GM12865 (cell line): Measurements from ENCODE around the gene TMTC2.

Experiments used
- DNase-seq: peaks from one replicate; pipeline ENCODE4 v3.0.0; 2010; ENCODE audit warnings: low read depth
- H3K4me3 ChIP-seq: 2 replicates; pipeline ENCODE4 v1.5.1; 2011; ENCODE audit warnings: mild to moderate bottlenecking, low read depth, low read length, control low read depth
- TF ChIP-seq, protein P1 (sequence below): IDR thresholded peaks from 2 replicates; pipeline ENCODE4 v1.5.1; 2011; ENCODE audit warnings: low read length, control low read depth, low read depth, inconsistent platforms; ENCODE audit not compliant: insufficient read depth; ENCODE audit errors: missing control alignments

Gene TMTC2

DNA sequence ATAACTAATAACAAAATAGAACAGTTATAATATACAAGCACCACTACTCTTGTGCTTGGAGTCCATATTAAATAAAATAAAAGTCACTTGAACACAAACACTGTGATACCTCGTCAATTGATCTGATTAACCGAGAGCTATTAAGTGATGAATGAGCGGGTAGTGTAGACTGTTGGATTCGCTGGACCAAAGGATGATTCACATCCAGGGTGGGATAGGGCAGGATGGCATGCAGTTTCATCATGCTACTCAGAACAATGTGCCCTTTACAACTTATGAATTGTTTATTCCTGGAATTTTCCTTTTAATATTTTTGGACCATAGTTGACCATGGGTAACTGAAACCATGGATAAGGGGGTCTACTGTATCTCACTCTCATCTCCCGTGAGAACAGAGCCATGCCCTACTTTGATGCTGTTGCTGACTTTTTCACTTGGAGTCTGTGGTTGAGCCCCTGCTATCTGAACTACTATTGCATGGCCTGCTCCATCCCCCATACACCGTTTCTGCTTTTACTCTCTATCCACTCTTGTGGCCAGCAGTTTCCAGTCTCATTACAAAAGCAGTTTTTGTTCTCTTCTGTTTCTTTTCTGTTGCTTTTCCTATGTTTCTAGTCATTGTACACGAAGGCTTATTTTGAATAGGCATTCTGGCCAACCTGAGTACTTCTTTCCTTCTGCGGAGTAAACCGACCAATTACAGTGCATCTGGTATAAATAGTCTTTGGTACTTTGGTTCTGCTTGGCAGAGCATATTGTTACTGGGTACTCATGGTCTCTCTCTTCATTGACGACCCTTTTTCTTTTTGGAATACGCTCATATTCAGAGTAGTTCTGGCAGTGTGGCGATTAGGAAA lies 12.2 kb downstream of the TMTC2 start:
- DNase-seq, result no peak
- TF ChIP-seq, protein P1, sequence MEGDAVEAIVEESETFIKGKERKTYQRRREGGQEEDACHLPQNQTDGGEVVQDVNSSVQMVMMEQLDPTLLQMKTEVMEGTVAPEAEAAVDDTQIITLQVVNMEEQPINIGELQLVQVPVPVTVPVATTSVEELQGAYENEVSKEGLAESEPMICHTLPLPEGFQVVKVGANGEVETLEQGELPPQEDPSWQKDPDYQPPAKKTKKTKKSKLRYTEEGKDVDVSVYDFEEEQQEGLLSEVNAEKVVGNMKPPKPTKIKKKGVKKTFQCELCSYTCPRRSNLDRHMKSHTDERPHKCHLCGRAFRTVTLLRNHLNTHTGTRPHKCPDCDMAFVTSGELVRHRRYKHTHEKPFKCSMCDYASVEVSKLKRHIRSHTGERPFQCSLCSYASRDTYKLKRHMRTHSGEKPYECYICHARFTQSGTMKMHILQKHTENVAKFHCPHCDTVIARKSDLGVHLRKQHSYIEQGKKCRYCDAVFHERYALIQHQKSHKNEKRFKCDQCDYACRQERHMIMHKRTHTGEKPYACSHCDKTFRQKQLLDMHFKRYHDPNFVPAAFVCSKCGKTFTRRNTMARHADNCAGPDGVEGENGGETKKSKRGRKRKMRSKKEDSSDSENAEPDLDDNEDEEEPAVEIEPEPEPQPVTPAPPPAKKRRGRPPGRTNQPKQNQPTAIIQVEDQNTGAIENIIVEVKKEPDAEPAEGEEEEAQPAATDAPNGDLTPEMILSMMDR, result no peak
- no peak overlapping the region for H3K4me3 ChIP-seq

DNA sequence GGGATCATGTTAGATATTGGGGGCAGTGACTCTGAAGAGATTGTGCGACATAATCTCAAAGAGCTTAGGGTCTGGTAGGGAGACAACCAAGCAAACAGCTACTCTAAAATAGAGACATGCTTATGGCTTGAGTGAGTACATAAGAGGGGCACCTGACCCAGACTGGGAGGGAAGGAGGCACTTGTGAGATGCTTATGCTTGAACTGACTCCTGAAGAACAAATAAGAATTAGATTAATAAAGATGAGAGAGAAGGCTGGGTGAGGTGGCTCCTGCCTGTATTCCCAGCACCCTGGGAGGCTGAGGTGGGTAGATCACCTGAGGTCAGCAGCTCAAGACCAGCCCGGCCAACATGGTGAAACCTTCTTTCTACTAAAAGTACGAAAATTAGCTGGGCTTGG lies 19.1 kb downstream of the TMTC2 start:
- DNase-seq, result no peak
- TF ChIP-seq, protein P1, result no peak
- H3K4me3 ChIP-seq, result no peak overlapping the region

DNA sequence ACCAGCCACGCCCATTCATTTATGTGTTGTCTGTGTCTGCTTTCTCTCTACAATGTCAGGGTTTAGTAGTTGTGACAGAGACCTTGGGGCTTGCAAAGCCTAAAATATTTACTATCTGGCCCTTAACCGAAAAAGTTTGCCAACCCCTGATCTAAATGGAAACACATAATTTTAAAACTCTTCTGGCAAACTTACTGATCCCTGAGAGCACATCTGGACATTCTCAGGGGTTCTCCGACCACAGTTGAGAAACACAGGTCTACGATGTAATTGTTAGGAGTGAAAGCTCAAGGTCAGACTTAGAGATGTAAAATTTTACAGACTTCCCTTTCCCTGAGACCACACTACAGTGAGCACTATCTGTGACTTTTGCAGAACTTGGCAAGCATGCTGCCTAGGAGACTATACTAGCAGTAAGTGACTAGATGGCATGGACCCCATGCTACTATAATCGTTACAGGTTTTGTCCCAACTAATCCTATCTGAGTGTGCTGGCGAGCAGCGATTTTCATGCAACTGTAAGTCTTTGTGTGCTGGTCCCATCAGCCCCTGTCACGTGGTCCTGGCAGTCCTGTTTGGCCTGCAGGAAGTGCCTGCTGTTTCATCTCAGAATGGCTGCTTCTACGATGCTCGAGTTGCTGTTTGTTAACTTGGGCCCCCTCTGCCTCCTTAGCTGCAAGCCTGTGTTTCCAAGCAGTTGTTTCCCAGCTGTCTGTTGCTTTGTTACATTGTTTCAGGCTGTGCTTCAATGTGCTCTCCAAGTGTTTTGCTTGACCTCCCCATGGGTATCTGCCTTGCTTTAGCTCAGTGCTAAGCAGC lies 21.6 kb downstream of the TMTC2 start:
- no peak overlapping the region for H3K4me3 ChIP-seq
- TF ChIP-seq, protein P1, result no peak
- no peak for DNase-seq

DNA sequence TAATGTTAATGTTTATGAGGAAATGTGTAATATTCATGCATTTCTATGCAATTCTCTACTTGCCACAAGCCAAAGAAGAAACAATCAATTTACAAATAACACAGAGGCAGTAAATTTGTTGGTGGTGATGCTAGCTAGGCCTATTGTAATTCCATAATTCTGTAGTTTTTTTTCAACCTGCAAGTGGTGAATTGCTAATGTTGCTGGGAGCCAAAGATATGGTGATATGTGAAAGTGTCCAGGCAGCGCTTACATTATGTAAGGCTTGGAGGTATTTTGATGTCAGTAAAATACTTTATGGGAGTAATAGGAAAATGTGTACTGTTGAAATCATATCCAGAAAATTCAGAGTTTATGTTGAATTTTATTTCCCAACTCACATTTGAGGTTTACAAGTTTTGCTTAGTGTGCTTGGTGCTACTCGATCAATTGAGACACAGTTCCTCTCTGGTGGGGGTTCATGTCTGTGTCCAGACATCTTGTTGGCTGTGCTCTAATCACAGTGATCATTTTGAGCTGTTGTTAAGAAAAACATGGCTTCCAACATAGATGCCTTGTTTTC lies 23.2 kb downstream of the TMTC2 start:
- DNase-seq, result no peak
- TF ChIP-seq, protein P1, result no peak
- no peak overlapping the region for H3K4me3 ChIP-seq

DNA sequence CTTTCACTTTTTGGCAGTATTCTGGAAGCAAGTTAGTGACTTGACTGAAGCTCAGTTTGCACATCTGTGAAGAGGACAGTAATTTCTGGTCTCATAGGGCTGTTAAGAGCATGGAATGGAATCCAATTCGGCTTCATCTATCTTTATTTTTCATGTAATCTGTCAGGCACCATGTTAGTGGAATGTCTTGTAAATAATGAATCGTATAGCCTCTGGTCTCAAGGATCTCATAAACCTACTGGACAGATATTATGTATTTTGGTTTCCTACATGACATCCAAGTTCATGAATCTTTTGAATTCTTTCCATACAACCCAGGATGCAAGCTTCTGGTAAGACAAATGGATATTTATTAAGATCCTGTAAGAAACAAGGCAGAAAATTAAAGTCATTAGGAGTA lies 24.0 kb downstream of the TMTC2 start:
- TF ChIP-seq, protein P1, result no peak
- H3K4me3 ChIP-seq, result no peak overlapping the region
- DNase-seq, result no peak

DNA sequence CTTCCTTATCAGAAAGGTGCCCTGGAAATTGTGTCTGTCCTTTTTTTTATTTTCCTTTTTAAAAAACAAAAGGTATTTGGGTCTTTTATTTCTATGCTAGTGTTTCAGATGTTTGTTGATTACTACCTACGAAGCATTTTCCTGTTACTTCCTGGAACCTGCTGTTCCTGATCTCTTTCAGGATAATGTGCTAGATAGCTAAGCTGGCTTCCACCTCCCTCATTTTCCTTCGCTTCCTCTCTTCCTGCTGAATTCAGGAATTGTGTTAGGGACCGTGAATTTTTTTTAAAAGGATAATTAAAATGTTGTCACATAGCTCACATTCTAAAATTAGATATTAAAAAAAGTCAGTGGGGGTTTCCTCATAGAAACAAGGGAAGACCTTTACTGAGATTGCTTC lies 27.7 kb downstream of the TMTC2 start:
- no peak overlapping the region for H3K4me3 ChIP-seq
- TF ChIP-seq, protein P1, result no peak
- no peak for DNase-seq
